Measurements from ENCODE around the gene COMMD6. TPM values are rescaled to one million over a fixed set of nuclear protein-coding genes. Genes with fewer than 3 reads are reported as not detected.

Gene COMMD6
- total and polyA plus RNA-seq, 2 of the 4 experiments (the other 2 are of a cell fraction): 63.5 to 144 TPM

- Histone ChIP-seq H3K56ac (ENCODE audit: extremely low read depth, insufficient read depth, low read length) (no peak overlapping the region), H3K9ac (ENCODE audit: low read depth, low read length) (no peak overlapping the region), H3K4ac (ENCODE audit: low read depth, low read length) (no peak overlapping the region), H2AFZ (replicated peaks; ENCODE audit: low read length, poor library complexity) (no peak overlapping the region), H4K5ac (ENCODE audit: low read depth, low read length) (no peak overlapping the region), H2BK20ac (ENCODE audit: low read depth, low read length) (no peak overlapping the region), H2BK15ac (ENCODE audit: low read depth, low read length) (no peak overlapping the region), H3K27me3 (ENCODE audit: control insufficient read depth, insufficient read depth, low read length) (no peaks in the 10 kb centered on the region), H2BK5ac (ENCODE audit: low read depth, low read length, poor library complexity, severe bottlenecking) (no peak overlapping the region), H4K20me1 (ENCODE audit: insufficient read depth, low read length) (no peaks in the 10 kb centered on the region), H3K9me3 (ENCODE audit: control insufficient read depth, insufficient read depth, low read length) (no peaks in the 10 kb centered on the region), H3K18ac (ENCODE audit: low read depth, low read length) (no peak overlapping the region), H2BK120ac (ENCODE audit: low read depth, low read length) (no peak overlapping the region), H3K9me1 (ENCODE audit: insufficient read depth, low read length) (no peaks in the 10 kb centered on the region; the same call in 1 of the 2 replicates), H3K27ac (ENCODE audit: insufficient read depth, low read length) (no peak overlapping the region), H3K4me3 (ENCODE audit: insufficient read depth, low read depth, low read length) (no peak overlapping the region), H3K36me3 (ENCODE audit: control insufficient read depth, insufficient read depth, low read length) (no peaks in the 10 kb centered on the region), H2AK5ac (ENCODE audit: low read depth, low read length) (no peak overlapping the region), H3K79me1 (ENCODE audit: low read depth in 1 of 2, low read length in 2 of 2) (peaks cover 5 to 7% of the 10 kb centered on the region in 2 experiments), H4K91ac (ENCODE audit: insufficient read depth, low read depth, low read length) (no peak overlapping the region), H2AK9ac (replicated peaks; ENCODE audit: low read depth, low read length, poor library complexity) (no peak overlapping the region), H3K14ac (replicated peaks; ENCODE audit: low read depth, low read length) (no peak overlapping the region), H3K23ac (ENCODE audit: low read depth, low read length) (no peak overlapping the region), H3K4me2 (ENCODE audit: low read depth, low read length) (no peak overlapping the region), H4K8ac (ENCODE audit: low read depth in 2 of 2, low read length in 2 of 2) (no peak overlapping the region), H3K4me1 (ENCODE audit: control insufficient read depth, insufficient read depth, low read length) (peaks cover 3% of the 10 kb centered on the region; the same call in 1 of the 2 replicates)
- no peak for DNase-seq
- in situ Hi-C loops (cut with MboI; ENCODE audit: low sequenced_read_pairs): loop anchor here (10.0 kb wide), 1 partner anchor 167 kb away; no protein-coding TSS in a partner anchor
- ChIA-PET CTCF (interaction anchor here (0.6 kb wide), 1 partner anchor 9 kb away, joined by 5 read pairs; no protein-coding TSS in a partner anchor), POLR2A (ENCODE audit: unreplicated experiment) (interaction anchor here (0.6 kb wide), 1 partner anchor 175 kb away, joined by 3 read pairs; no protein-coding TSS in a partner anchor)
- BruUV-seq (replicated peaks): no TSS peak
- ATAC-seq (ENCODE audit: low read depth): no peak
- dilution Hi-C loops (cut with HindIII; ENCODE audit: low sequenced_read_pairs, unreplicated experiment): no loop called here
- WGBS, 2 experiments (ENCODE audit: extremely low coverage in 2 of 2, insufficient read length in 1 of 2): no CpG with 5 or more reads among the region's 1 CpG
- TF ChIP-seq USF2 (IDR thresholded peaks at IDR 0.05; ENCODE audit: low read depth, low read length): no peak
- TF ChIP-seq NFE2L2 (IDR thresholded peaks at IDR 0.05; ENCODE audit: low read depth, low read length): no peak
- TF ChIP-seq RAD21 (IDR thresholded peaks at IDR 0.05; ENCODE audit: low read length): no peak
- TF ChIP-seq BHLHE40 (IDR thresholded peaks at IDR 0.05; ENCODE audit: low read depth, low read length): no peak
- no peak for TF ChIP-seq MAFK (IDR thresholded peaks at IDR 0.05; ENCODE audit: low read depth, low read length)
- no peak for TF ChIP-seq MAZ (IDR thresholded peaks at IDR 0.05; ENCODE audit: borderline replicate concordance, low read depth, low read length)
- no peak for TF ChIP-seq CHD1 (IDR thresholded peaks at IDR 0.05; ENCODE audit: low read depth, low read length)
- no peak for TF ChIP-seq CTCF (conservative IDR thresholded peaks at IDR 0.05; ENCODE audit: low read depth, low read length)
- no peak for TF ChIP-seq ELK1 (IDR thresholded peaks at IDR 0.05; ENCODE audit: borderline replicate concordance, low read depth, low read length)
- TF ChIP-seq CEBPB (IDR thresholded peaks at IDR 0.05; ENCODE audit: low read depth, low read length): no peak
- TF ChIP-seq RCOR1 (IDR thresholded peaks at IDR 0.05; ENCODE audit: insufficient replicate concordance, low read length): no peak
- no peak for TF ChIP-seq POLR2A (IDR thresholded peaks at IDR 0.05; ENCODE audit: low read depth, low read length)
- intact Hi-C loops (cut with micrococcal nuclease): no loop called here
These were observed 4.3 kb upstream of the COMMD6 start for GRCh38 chr13:75541961-75542360.

Data from IMR-90 (cell line).